Fibroblast of skin of left quadriceps (primary cell): ENCODE measurements around the gene DACT2.
"Not testable (repeated sequence)": the region's sequence is repeated elsewhere in the genome, so short reads cannot be mapped to it uniquely, and the experiment has no call there.

Source experiments
- DNase-seq, 2 experiments: peaks; one replicate each; pipeline ENCODE4 v3.0.0-alpha.2; 2013; ENCODE audit warnings: low read depth in 2 of 2

The DACT2 gene

GRCh38 chr6:168281826-168282225, 37.8 kb downstream of the DACT2 start:
- DNase-seq = no peak

- not testable (repeated sequence) for DNase-seq
These were observed 38.3 kb downstream of the DACT2 start for GRCh38 chr6:168281314-168281713.

GRCh38 chr6:168280899-168281245, 38.7 kb downstream of the DACT2 start:
- no peak for DNase-seq

GRCh38 chr6:168280020-168280898, 39.3 kb downstream of the DACT2 start:
- DNase-seq = no peak

- DNase-seq = no peak
These were observed 40.1 kb downstream of the DACT2 start for GRCh38 chr6:168279403-168279935.

- DNase-seq = no peak
These were observed 40.7 kb downstream of the DACT2 start for GRCh38 chr6:168278904-168279303.

GRCh38 chr6:168277274-168277669, 42.3 kb downstream of the DACT2 start:
- DNase-seq = no peak

GRCh38 chr6:168276576-168277273, 42.9 kb downstream of the DACT2 start:
- no peak for DNase-seq

GRCh38 chr6:168275168-168275567, 44.4 kb downstream of the DACT2 start:
- no peak for DNase-seq

GRCh38 chr6:168274037-168274952, 45.3 kb downstream of the DACT2 start:
- DNase-seq = no peak

GRCh38 chr6:168273441-168274036, 46.0 kb downstream of the DACT2 start:
- DNase-seq = no peak

- no peak for DNase-seq
These were observed 46.9 kb downstream of the DACT2 start for GRCh38 chr6:168272415-168273325.

- no peak for DNase-seq
These were observed 49.1 kb downstream of the DACT2 start for GRCh38 chr6:168270274-168271172.

GRCh38 chr6:168269455-168270243, 49.9 kb downstream of the DACT2 start:
- DNase-seq = no peak

GRCh38 chr6:168268755-168269154, 50.8 kb downstream of the DACT2 start:
- no peak for DNase-seq

GRCh38 chr6:168267779-168268178, 51.8 kb downstream of the DACT2 start:
- not testable (repeated sequence) for DNase-seq

GRCh38 chr6:168265827-168266815, 53.5 kb downstream of the DACT2 start:
- no peak for DNase-seq
